ENCODE results near the gene C2orf42.

GRCh38 chr2:70104231-70105111 is 86.3 kb downstream of the C2orf42 start:
- TF ChIP-seq, protein P1, sequence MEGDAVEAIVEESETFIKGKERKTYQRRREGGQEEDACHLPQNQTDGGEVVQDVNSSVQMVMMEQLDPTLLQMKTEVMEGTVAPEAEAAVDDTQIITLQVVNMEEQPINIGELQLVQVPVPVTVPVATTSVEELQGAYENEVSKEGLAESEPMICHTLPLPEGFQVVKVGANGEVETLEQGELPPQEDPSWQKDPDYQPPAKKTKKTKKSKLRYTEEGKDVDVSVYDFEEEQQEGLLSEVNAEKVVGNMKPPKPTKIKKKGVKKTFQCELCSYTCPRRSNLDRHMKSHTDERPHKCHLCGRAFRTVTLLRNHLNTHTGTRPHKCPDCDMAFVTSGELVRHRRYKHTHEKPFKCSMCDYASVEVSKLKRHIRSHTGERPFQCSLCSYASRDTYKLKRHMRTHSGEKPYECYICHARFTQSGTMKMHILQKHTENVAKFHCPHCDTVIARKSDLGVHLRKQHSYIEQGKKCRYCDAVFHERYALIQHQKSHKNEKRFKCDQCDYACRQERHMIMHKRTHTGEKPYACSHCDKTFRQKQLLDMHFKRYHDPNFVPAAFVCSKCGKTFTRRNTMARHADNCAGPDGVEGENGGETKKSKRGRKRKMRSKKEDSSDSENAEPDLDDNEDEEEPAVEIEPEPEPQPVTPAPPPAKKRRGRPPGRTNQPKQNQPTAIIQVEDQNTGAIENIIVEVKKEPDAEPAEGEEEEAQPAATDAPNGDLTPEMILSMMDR (conservative IDR thresholded peaks at IDR 0.05; ENCODE audit: low read depth, low read length): no peak
- TF ChIP-seq POLR2A (IDR thresholded peaks at IDR 0.05; ENCODE audit: low read depth, low read length) (no peak), CEBPB (IDR thresholded peaks at IDR 0.05; ENCODE audit: low read depth, low read length) (no peak), RAD21 (IDR thresholded peaks at IDR 0.05; ENCODE audit: low read length) (no peak)
- TF ChIP-seq, protein P2, sequence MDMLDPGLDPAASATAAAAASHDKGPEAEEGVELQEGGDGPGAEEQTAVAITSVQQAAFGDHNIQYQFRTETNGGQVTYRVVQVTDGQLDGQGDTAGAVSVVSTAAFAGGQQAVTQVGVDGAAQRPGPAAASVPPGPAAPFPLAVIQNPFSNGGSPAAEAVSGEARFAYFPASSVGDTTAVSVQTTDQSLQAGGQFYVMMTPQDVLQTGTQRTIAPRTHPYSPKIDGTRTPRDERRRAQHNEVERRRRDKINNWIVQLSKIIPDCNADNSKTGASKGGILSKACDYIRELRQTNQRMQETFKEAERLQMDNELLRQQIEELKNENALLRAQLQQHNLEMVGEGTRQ (IDR thresholded peaks at IDR 0.05; ENCODE audit: low read depth, low read length): no peak
